H9 (cell line): ENCODE results near the gene CDC45. TPM values are rescaled to one million over a fixed set of nuclear protein-coding genes. Genes with fewer than 3 reads are reported as not detected.

Source experiments
- DNase-seq: peaks from one replicate; pipeline ENCODE4 v3.0.0-alpha.2; 2017
- H2AFZ ChIP-seq: one replicate; pipeline ENCODE4 v1.6.1; 2013; ENCODE audit warnings: mild to moderate bottlenecking, low read length, control low read depth, moderate library complexity
- H2AK5ac ChIP-seq: 2 replicates; pipeline ENCODE4 v1.6.1; 2013; ENCODE audit warnings: low read length, control low read depth, mixed read lengths; ENCODE audit not compliant: insufficient read length
- H2BK120ac ChIP-seq: one replicate; pipeline ENCODE4 v1.6.1; 2013; ENCODE audit warnings: low read depth, mild to moderate bottlenecking, low read length, control low read depth, inconsistent platforms; ENCODE audit not compliant: poor library complexity, severe bottlenecking
- H2BK12ac ChIP-seq: 2 replicates; pipeline ENCODE4 v1.6.1; 2013; ENCODE audit warnings: low read length, control low read depth, mixed read lengths, low read depth; ENCODE audit not compliant: insufficient read length
- H2BK15ac ChIP-seq: 2 replicates; pipeline ENCODE4 v1.6.1; 2013; ENCODE audit warnings: low read depth, low read length, control low read depth
- H2BK20ac ChIP-seq: one replicate; pipeline ENCODE4 v1.6.1; 2013; ENCODE audit warnings: low read depth, mild to moderate bottlenecking, low read length, control low read depth, inconsistent platforms; ENCODE audit not compliant: poor library complexity, severe bottlenecking
- H2BK5ac ChIP-seq: 2 replicates; pipeline ENCODE4 v1.6.1; 2013; ENCODE audit warnings: low read length, control low read depth, mixed read lengths; ENCODE audit not compliant: insufficient read length
- H3K14ac ChIP-seq: 2 replicates; pipeline ENCODE4 v1.6.1; 2013; ENCODE audit warnings: low read length, control low read depth; ENCODE audit not compliant: insufficient read depth
- H3K18ac ChIP-seq: 2 replicates; pipeline ENCODE4 v1.6.1; 2013; ENCODE audit warnings: low read depth, mild to moderate bottlenecking, mixed read lengths, low read length, control low read depth; ENCODE audit not compliant: insufficient read length
- H3K23ac ChIP-seq: 2 replicates; pipeline ENCODE4 v1.6.1; 2013; ENCODE audit warnings: low read length, control low read depth, mixed read lengths, low read depth; ENCODE audit not compliant: insufficient read length
- H3K23me2 ChIP-seq: 2 replicates; pipeline ENCODE4 v1.6.1; 2013; ENCODE audit warnings: low read depth, mild to moderate bottlenecking, mixed read lengths, low read length, control low read depth; ENCODE audit not compliant: insufficient read length, poor library complexity, severe bottlenecking
- H3K27ac ChIP-seq: 2 replicates; pipeline ENCODE4 v1.5.1; 2013; ENCODE audit warnings: low read length, control low read depth, mixed read lengths, low read depth; ENCODE audit not compliant: insufficient read length
- H3K27me3 ChIP-seq: 2 replicates; pipeline ENCODE4 v1.6.1; 2013; ENCODE audit warnings: low read length, control low read depth, inconsistent platforms; ENCODE audit not compliant: insufficient read depth
- H3K4ac ChIP-seq: 2 replicates; pipeline ENCODE4 v1.6.1; 2013; ENCODE audit warnings: low read depth, mild to moderate bottlenecking, control low read depth, inconsistent platforms, low read length, moderate library complexity
- H3K4me1 ChIP-seq: 2 replicates; pipeline ENCODE4 v1.6.1; 2013; ENCODE audit warnings: low read length, control low read depth, inconsistent platforms; ENCODE audit not compliant: insufficient read depth
- H3K4me2 ChIP-seq: 2 replicates; pipeline ENCODE4 v1.6.1; 2013; ENCODE audit warnings: low read length, control low read depth, mixed read lengths; ENCODE audit not compliant: insufficient read length, insufficient read depth
- H3K56ac ChIP-seq: 2 replicates; pipeline ENCODE4 v1.6.1; 2013; ENCODE audit warnings: low read depth, mild to moderate bottlenecking, mixed read lengths, low read length, control low read depth; ENCODE audit not compliant: insufficient read length
- H3K79me1 ChIP-seq: 2 replicates; pipeline ENCODE4 v1.6.1; 2013; ENCODE audit warnings: low read depth, mild to moderate bottlenecking, moderate library complexity, low read length, control low read depth, inconsistent platforms; ENCODE audit not compliant: insufficient read depth, poor library complexity, severe bottlenecking
- H3K79me2 ChIP-seq: 2 replicates; pipeline ENCODE4 v1.6.1; 2013; ENCODE audit warnings: low read length, control low read depth, inconsistent platforms; ENCODE audit not compliant: insufficient read depth
- H3K9ac ChIP-seq: 2 replicates; pipeline ENCODE4 v1.6.1; 2013; ENCODE audit warnings: low read length, control low read depth, mixed read lengths; ENCODE audit not compliant: insufficient read length; ENCODE audit errors: extremely low read depth
- H3K9me3 ChIP-seq: one replicate; pipeline ENCODE4 v1.6.1; 2013; ENCODE audit warnings: low read depth, low read length, inconsistent platforms; ENCODE audit not compliant: control insufficient read depth
- H3T11ph ChIP-seq: one replicate; pipeline ENCODE4 v1.6.1; 2013; ENCODE audit warnings: mild to moderate bottlenecking, low read length, control low read depth, inconsistent platforms
- H4K20me1 ChIP-seq: one replicate; pipeline ENCODE4 v1.6.1; 2013; ENCODE audit not compliant: control insufficient read depth, insufficient read length, insufficient read depth
- H4K5ac ChIP-seq: 2 replicates; pipeline ENCODE4 v1.6.1; 2013; ENCODE audit warnings: low read depth, mild to moderate bottlenecking, mixed read lengths, low read length, control low read depth; ENCODE audit not compliant: insufficient read length
- H4K8ac ChIP-seq: replicated peaks from 2 replicates; pipeline ENCODE4 v1.6.1; 2013; ENCODE audit warnings: low read length, control low read depth, mixed read lengths, low read depth; ENCODE audit not compliant: insufficient read length
- H4K91ac ChIP-seq: 2 replicates; pipeline ENCODE4 v1.6.1; 2013; ENCODE audit warnings: low read depth, mild to moderate bottlenecking, moderate library complexity, mixed read lengths, low read length, control low read depth; ENCODE audit not compliant: insufficient read length
- H3K27ac Mint-ChIP-seq, 3 experiments: 2 replicates in 2 of 3; 3 replicates in 1 of 3; pipeline ENCODE4 v1.8.0; 2020 to 2021; ENCODE audit warnings: mixed read lengths in 3 of 3, mild to moderate bottlenecking in 1 of 3, moderate library complexity in 1 of 3
- H3K27me3 Mint-ChIP-seq: 2 replicates; pipeline ENCODE4 v1.8.0; 2021; ENCODE audit warnings: low read depth, mild to moderate bottlenecking, moderate library complexity, mixed read lengths
- H3K36me3 Mint-ChIP-seq, 3 experiments: 2 replicates in 2 of 3; 3 replicates in 1 of 3; pipeline ENCODE4 v1.8.0; 2020 to 2021; ENCODE audit warnings: low read depth in 3 of 3, mixed read lengths in 3 of 3; ENCODE audit not compliant: insufficient read depth in 1 of 3
- H3K4me1 Mint-ChIP-seq, 2 experiments: 2 replicates each; pipeline ENCODE4 v1.8.0; 2020; ENCODE audit warnings: mixed read lengths in 2 of 2
- H3K4me3 Mint-ChIP-seq, 2 experiments: 2 replicates in 1 of 2; 3 replicates in 1 of 2; pipeline ENCODE4 v1.8.0; 2020 to 2021; ENCODE audit warnings: mild to moderate bottlenecking in 2 of 2, mixed read lengths in 2 of 2, moderate library complexity in 1 of 2
- H3K9me3 Mint-ChIP-seq, 2 experiments: 2 replicates in 1 of 2; 3 replicates in 1 of 2; pipeline ENCODE4 v1.8.0; 2020; ENCODE audit warnings: mild to moderate bottlenecking in 2 of 2, mixed read lengths in 2 of 2, moderate library complexity in 1 of 2
- WGBS: extraction: QIAGEN DNeasy Blood & Tissue Kit; methylation state at CpG from one replicate; pipeline ENCODE4 v1.1.7; 2013; ENCODE audit warnings: missing lambda C conversion rate, low lambda C conversion rate, mixed read lengths; ENCODE audit not compliant: insufficient read length; ENCODE audit errors: extremely low coverage; 5-methylcytosine and 5-hydroxymethylcytosine counted together
- total RNA-seq: library from RNA; stranded (reverse); gene quantifications from 2 replicates; pipeline ENCODE4 v1.2.1, GENCODE V29; 2021
- TF ChIP-seq, protein P1 (sequence below): fragments of 200-600 bp; sonication (generic); conservative IDR thresholded peaks from 3 replicates; pipeline ENCODE4 v1.8.0; 2021; ENCODE audit warnings: antibody characterized with exemption, mild to moderate bottlenecking

The CDC45 gene
- total RNA-seq, 1 experiment from 2014 or later: 35.7 TPM

- Histone ChIP-seq H3K23ac (no peak overlapping the region), H2BK120ac (no peak overlapping the region), H3K9me3 (no peaks in the 10 kb centered on the region), H3K4me2 (no peak overlapping the region), H2BK15ac (no peak overlapping the region), H4K5ac (no peak overlapping the region), H4K91ac (no peak overlapping the region), H2BK12ac (no peak overlapping the region), H3K79me1 (peaks cover 3% of the 10 kb centered on the region), H3K4ac (no peak overlapping the region), H3K4me1 (no peaks in the 10 kb centered on the region), H4K8ac (no peak overlapping the region), H3K27me3 (no peaks in the 10 kb centered on the region), H2AK5ac (no peak overlapping the region), H3K23me2 (no peaks in the 10 kb centered on the region), H3K9ac (no peak overlapping the region), H3K79me2 (peaks cover 2% of the 10 kb centered on the region; the same call in 1 of the 2 replicates), H3K14ac (no peak overlapping the region), H4K20me1 (no peaks in the 10 kb centered on the region), H3T11ph (no peak overlapping the region), H3K18ac (no peak overlapping the region), H3K27ac (no peak overlapping the region), H3K56ac (no peak overlapping the region), H2BK5ac (no peak overlapping the region), H2BK20ac (no peak overlapping the region), H2AFZ (no peak overlapping the region)
- TF ChIP-seq, protein P1, sequence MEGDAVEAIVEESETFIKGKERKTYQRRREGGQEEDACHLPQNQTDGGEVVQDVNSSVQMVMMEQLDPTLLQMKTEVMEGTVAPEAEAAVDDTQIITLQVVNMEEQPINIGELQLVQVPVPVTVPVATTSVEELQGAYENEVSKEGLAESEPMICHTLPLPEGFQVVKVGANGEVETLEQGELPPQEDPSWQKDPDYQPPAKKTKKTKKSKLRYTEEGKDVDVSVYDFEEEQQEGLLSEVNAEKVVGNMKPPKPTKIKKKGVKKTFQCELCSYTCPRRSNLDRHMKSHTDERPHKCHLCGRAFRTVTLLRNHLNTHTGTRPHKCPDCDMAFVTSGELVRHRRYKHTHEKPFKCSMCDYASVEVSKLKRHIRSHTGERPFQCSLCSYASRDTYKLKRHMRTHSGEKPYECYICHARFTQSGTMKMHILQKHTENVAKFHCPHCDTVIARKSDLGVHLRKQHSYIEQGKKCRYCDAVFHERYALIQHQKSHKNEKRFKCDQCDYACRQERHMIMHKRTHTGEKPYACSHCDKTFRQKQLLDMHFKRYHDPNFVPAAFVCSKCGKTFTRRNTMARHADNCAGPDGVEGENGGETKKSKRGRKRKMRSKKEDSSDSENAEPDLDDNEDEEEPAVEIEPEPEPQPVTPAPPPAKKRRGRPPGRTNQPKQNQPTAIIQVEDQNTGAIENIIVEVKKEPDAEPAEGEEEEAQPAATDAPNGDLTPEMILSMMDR: no peak
- peaks cover 46 to 80% (median 70%) of the 10 kb centered on the region in 3 experiments; a peak in 6 of 7 replicates for H3K36me3 Mint-ChIP-seq
- H3K4me3 Mint-ChIP-seq: no peak overlapping the region
- no CpG with 5 or more reads among the region's 11 CpGs for WGBS
- no peaks in the 10 kb centered on the region for H3K27me3 Mint-ChIP-seq
- H3K27ac Mint-ChIP-seq: no peak overlapping the region
- no peaks in the 10 kb centered on the region for H3K4me1 Mint-ChIP-seq
- no peaks in the 10 kb centered on the region; a peak in 1 of 5 replicates for H3K9me3 Mint-ChIP-seq
- DNase-seq: no peak
These were observed 8.1 kb upstream of the CDC45 start for GRCh38 chr22:19471572-19471971.
